Esophagus muscularis mucosa (tissue), 4 donors: ENCODE results near the gene SYT17. TPM values are rescaled to one million over a fixed set of nuclear protein-coding genes. Genes with fewer than 3 reads are reported as not detected.

ENCODE experiments used
- DNase-seq: peaks from one replicate; pipeline ENCODE4 v3.0.0-alpha.2; 2017; ENCODE audit errors: extremely low spot score
- H3K27ac ChIP-seq, 4 donors: fragments of 200-600 bp; sonication (generic); replicated peaks in 1 of 4; 1 replicate in 3 of 4; 2 replicates in 1 of 4; pipeline ENCODE4 v1.5.1; 2016 to 2019; ENCODE audit warnings: mild to moderate bottlenecking in 1 of 4
- H3K27me3 ChIP-seq, 4 donors: fragments of 200-600 bp; sonication (generic); one replicate each; pipeline versions ENCODE4 v1.5.1 to v1.6.0; 2016 to 2019
- H3K36me3 ChIP-seq, 4 donors: fragments of 200-600 bp; sonication (generic); one replicate each; pipeline ENCODE4 v1.5.1; 2016 to 2019
- H3K4me1 ChIP-seq, 4 donors: fragments of 200-600 bp; sonication (generic); one replicate each; pipeline ENCODE4 v1.5.1; 2016 to 2019
- H3K4me3 ChIP-seq, 4 donors: fragments of 200-600 bp; sonication (generic); 1 replicate in 2 of 4; 2 replicates in 2 of 4; pipeline ENCODE4 v1.5.1; 2016 to 2019; ENCODE audit warnings: mild to moderate bottlenecking in 4 of 4, moderate library complexity in 1 of 4
- H3K9me3 ChIP-seq, 4 donors: fragments of 200-600 bp; sonication (generic); 1 replicate in 3 of 4; 2 replicates in 1 of 4; pipeline ENCODE4 v1.5.1; 2016 to 2019
- CTCF ChIP-seq, 3 experiments: fragments of 200-600 bp in 2 of 3; fragments of 450-650 bp in 1 of 3; sonication (generic) in 2 of 3; IDR thresholded peaks; one replicate each; pipeline ENCODE4 v1.5.1; 2017 to 2019; ENCODE audit warnings: antibody characterized with exemption in 3 of 3, mild to moderate bottlenecking in 2 of 3, moderate library complexity in 1 of 3
- EP300 ChIP-seq: sonication (generic); formaldehyde crosslinking; IDR thresholded peaks from one replicate; pipeline ENCODE4 v1.6.1; 2017; ENCODE audit warnings: antibody characterized with exemption
- POLR2A ChIP-seq: fragments of 450-650 bp; IDR thresholded peaks from one replicate; pipeline ENCODE4 v1.6.1; 2017; ENCODE audit warnings: antibody characterized with exemption, moderate library complexity, mild to moderate bottlenecking, low read depth
- POLR2AphosphoS5 ChIP-seq, 2 donors: sonication (generic); formaldehyde crosslinking; IDR thresholded peaks; one replicate each; pipeline ENCODE4 v1.6.1; 2017; ENCODE audit warnings: antibody characterized with exemption in 2 of 2
- WGBS: methylation state at CpG from one replicate; pipeline ENCODE4 v1.1.5; 2018; 5-methylcytosine and 5-hydroxymethylcytosine counted together
- intact Hi-C: fragments of 100-400 bp; cut with DNase I; formaldehyde crosslinking; loops from one replicate; pipeline ENCODE4 v1.15.1; 2023
- total RNA-seq, 4 donors: library from RNA; depleted of rRNA; stranded (reverse); fragments of >200 nt; gene quantifications; one replicate each; pipeline versions ENCODE4 v1.1.0 to v1.2.1, GENCODE V29; 2016

SYT17 gene
- total RNA-seq, 4 donors from 2014 or later, result 5.0 to 8.7 (median 6.2) TPM

DNA sequence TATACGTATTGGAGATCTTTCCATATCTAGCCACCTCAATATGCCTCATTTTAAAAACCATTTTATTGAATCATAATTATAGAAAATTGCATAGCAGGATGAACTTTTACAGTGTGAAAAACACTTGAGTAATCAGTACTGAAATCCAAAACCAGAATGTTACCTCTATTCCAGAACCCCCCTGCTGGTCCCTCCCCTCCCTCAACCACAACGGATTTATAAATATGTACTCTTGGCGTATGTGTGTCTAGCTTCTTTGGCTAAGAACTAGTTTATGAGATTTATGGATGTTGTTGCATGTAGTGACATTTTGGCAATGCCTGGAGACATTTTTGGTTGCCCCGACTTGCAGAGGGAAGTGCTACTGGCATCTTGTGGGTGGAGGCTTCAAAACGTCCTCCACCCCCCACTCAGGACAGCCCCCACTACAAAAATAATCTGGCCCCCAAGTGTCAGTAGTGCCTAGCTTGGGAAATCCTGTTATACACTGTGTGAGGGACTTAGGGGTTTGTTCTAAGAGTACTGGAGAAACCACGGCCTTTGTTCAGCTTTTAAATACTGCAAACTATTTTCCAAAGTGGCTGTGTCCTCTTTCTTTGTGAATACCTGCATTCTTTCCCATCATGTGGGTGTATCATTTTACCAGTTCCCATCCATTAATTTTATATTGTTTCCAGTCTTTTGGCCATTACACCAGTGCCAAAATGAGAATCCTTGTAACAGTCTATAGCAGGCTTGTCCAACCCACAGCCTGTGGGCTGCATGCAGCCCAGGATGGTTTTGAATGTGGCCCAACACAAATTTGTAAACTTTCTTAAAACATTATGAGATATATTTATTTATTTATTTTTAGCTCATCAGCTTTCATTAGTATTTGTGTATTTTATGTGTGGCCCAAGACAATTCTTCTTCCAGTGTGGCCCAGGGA is 30.6 kb upstream of the SYT17 start:
- peak overlapping the region in 1 of 4 donors; percentile 40 for H3K27ac ChIP-seq
- H3K4me1 ChIP-seq, result peaks cover 19 to 47% (median 30%) of the 10 kb centered on the region in 4 donors
- WGBS, result 49% methylated on average over 6 of the region's 6 CpGs
- H3K4me3 ChIP-seq, result no peak overlapping the region
- no peak for DNase-seq
- no peaks in the 10 kb centered on the region for H3K9me3 ChIP-seq
- no peak for TF ChIP-seq POLR2A
- TF ChIP-seq POLR2AphosphoS5 (IDR thresholded peaks at IDR 0.05), result no peak
- TF ChIP-seq CTCF (IDR thresholded peaks at IDR 0.05), result no peak
- H3K27me3 ChIP-seq, result no peaks in the 10 kb centered on the region
- no peaks in the 10 kb centered on the region for H3K36me3 ChIP-seq
- intact Hi-C loops, result no loop called here

- Histone ChIP-seq H3K9me3 (no peaks in the 10 kb centered on the region), H3K4me1 (peaks cover 19 to 44% (median 28%) of the 10 kb centered on the region in 4 donors), H3K36me3 (no peaks in the 10 kb centered on the region), H3K27ac (no peak overlapping the region), H3K4me3 (no peak overlapping the region), H3K27me3 (no peaks in the 10 kb centered on the region)
- intact Hi-C loops, result no loop called here
- DNase-seq, result peak; percentile 95
- TF ChIP-seq POLR2A, result no peak
- peak; percentile 27 to 44 for TF ChIP-seq POLR2AphosphoS5 (IDR thresholded peaks at IDR 0.05)
- WGBS, result 11% methylated on average over 4 of the region's 4 CpGs
Observed at GRCh38 chr16:19138601-19139000, 29.4 kb upstream of the SYT17 start.

DNA sequence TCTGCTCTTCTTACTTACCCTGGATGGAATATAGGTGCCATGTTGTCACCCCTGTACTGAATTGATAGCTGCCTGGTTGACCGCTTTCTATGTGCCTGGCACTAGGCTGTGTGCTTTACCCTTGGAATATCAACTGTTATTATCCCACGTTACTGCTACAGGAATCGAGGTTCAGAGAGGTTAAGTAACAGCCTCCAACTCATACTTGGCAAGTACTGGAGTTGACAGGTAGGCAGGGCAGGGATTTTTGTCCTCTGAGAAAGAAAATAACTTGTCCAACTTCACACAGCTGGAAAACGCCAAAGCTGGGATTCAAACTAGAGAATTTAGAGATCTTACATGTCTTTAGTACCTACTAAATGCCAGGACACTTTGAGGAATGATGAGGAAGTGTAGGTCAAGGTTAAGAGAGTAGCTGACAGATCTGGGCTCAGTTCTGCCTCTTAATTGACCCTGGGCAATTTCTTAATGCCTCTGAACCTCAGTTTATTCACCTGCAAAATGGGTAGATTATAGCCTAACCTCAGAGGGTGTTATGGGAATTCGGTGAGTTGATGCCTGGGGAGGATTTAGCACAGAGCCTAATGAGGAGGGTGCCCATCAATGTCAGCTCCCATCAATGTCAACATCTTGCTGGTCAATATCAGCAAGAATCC is 28.5 kb upstream of the SYT17 start:
- no peaks in the 10 kb centered on the region for H3K27me3 ChIP-seq
- H3K9me3 ChIP-seq, result no peaks in the 10 kb centered on the region
- no peak overlapping the region for H3K27ac ChIP-seq
- no peak for DNase-seq
- H3K36me3 ChIP-seq, result no peaks in the 10 kb centered on the region
- no peak overlapping the region for H3K4me3 ChIP-seq
- 78% methylated on average over 5 of the region's 5 CpGs for WGBS
- TF ChIP-seq CTCF (IDR thresholded peaks at IDR 0.05) (no peak), POLR2A (no peak)
- peaks cover 19 to 44% (median 28%) of the 10 kb centered on the region in 4 donors for H3K4me1 ChIP-seq
- intact Hi-C loops, result no loop called here

DNA sequence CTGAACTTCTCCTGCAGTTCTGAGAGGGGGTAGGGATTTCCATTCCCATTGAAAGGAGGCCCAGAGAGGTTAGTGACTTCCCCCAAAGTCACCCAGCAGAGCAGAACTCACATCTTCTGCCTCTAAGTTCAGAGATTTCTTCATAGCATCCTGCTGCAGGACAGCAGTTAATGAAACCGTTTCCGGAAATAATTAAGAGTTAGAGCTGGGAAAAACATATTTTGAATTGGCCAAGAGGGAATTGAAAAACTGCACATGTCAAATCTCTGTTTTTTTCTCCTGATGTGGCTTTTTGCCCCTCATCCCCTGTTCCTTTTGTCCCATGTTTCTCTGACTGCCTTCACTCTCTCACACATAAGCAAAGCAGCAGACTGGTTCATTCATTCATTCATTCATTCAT is 27.6 kb upstream of the SYT17 start:
- DNase-seq, result no peak
- Histone ChIP-seq H3K4me1 (peaks cover 19 to 44% (median 28%) of the 10 kb centered on the region in 4 donors), H3K36me3 (no peaks in the 10 kb centered on the region), H3K27me3 (no peaks in the 10 kb centered on the region), H3K27ac (no peak overlapping the region), H3K4me3 (no peak overlapping the region), H3K9me3 (no peaks in the 10 kb centered on the region)
- WGBS, result 82% methylated on average over 2 of the region's 2 CpGs
- no peak for TF ChIP-seq POLR2A
- no peak for TF ChIP-seq POLR2AphosphoS5 (IDR thresholded peaks at IDR 0.05)
- no peak for TF ChIP-seq CTCF (IDR thresholded peaks at IDR 0.05)
- no peak for TF ChIP-seq EP300
- intact Hi-C loops, result no loop called here

DNA sequence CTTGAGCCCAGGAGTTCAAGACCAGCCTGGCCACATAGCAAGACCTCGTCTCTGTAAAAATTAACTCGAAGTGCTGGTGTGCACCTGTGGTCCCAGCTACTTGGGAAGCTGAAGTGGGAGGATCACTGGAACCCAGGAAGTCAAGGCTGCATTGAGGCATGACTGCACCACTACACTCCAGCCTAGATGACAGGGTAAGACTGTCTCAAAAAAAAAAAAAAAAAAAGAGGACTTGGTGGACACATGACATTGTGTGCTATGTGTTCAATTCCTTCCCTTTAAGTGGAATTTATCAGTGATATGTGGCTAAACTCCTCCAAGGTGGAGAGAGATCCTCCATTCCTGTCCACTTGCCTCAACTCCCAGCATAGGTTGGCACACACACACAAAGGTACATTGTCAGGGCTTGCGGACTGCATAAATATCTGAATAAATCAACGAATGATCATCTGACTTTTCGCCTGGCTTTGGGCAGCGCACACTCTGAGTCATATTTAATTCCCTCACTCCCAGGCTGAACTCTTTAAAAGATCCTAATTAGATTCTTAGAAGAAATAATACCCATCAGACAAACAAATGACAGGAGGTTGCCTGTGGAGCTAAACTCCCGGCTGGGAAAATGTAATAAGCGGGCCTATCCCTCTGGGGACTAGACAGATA is 25.0 kb upstream of the SYT17 start:
- DNase-seq, result no peak
- no peak overlapping the region for H3K4me3 ChIP-seq
- WGBS, result 90% methylated on average over 8 of the region's 8 CpGs
- no peak overlapping the region for H3K27ac ChIP-seq
- H3K36me3 ChIP-seq, result no peaks in the 10 kb centered on the region
- peaks cover 7 to 21% (median 9%) of the 10 kb centered on the region in 4 donors for H3K4me1 ChIP-seq
- TF ChIP-seq POLR2A, result no peak
- intact Hi-C loops, result no loop called here
- H3K9me3 ChIP-seq, result peaks cover 0 to 7% (median 3%) of the 10 kb centered on the region in 4 donors
- H3K27me3 ChIP-seq, result no peaks in the 10 kb centered on the region
